Neural cell (in vitro differentiated cells): ENCODE measurements around the gene NRP1. TPM values are rescaled to one million over a fixed set of nuclear protein-coding genes. Genes with fewer than 3 reads are reported as not detected.

Experiments
- H2AFZ ChIP-seq: fragments of 200-600, 300-800 bp; sonication (generic), shearing (Covaris generic); 2 replicates; pipeline ENCODE4 v1.6.0; 2014; ENCODE audit warnings: low read depth, mild to moderate bottlenecking, antibody characterized with exemption, low read length, moderate library complexity
- H3F3A ChIP-seq: fragments of 200-600 bp; shearing (Covaris generic); 2 replicates; pipeline ENCODE4 v1.6.1; 2016; ENCODE audit warnings: mild to moderate bottlenecking, moderate library complexity, mixed read lengths, antibody characterized with exemption, low read length; ENCODE audit not compliant: insufficient read depth, poor library complexity, severe bottlenecking
- H3K27ac ChIP-seq: fragments of 200-600, 300-800 bp; sonication (generic), shearing (Covaris generic); 2 replicates; pipeline ENCODE4 v1.5.1; 2014; ENCODE audit warnings: mild to moderate bottlenecking, low read length, moderate library complexity
- H3K27me3 ChIP-seq: fragments of 300-800, 200-600 bp; sonication (generic), shearing (Covaris generic); 2 replicates; pipeline ENCODE4 v1.6.0; 2014; ENCODE audit warnings: mild to moderate bottlenecking, low read depth, low read length, moderate library complexity; ENCODE audit not compliant: insufficient read depth
- H3K36me3 ChIP-seq: fragments of 300-800, 200-600 bp; sonication (generic), shearing (Covaris generic); 2 replicates; pipeline ENCODE4 v1.5.1; 2014; ENCODE audit warnings: mild to moderate bottlenecking, antibody characterized with exemption, low read length, moderate library complexity; ENCODE audit not compliant: insufficient read depth
- H3K4me2 ChIP-seq: fragments of 300-800, 200-600 bp; sonication (generic), shearing (Covaris generic); 2 replicates; pipeline ENCODE4 v1.6.0; 2014; ENCODE audit warnings: mild to moderate bottlenecking, low read length
- H3K4me3 ChIP-seq: fragments of 300-800, 200-600 bp; sonication (generic), shearing (Covaris generic); 2 replicates; pipeline ENCODE4 v1.5.1; 2014; ENCODE audit warnings: mild to moderate bottlenecking, low read length, moderate library complexity
- H3K79me2 ChIP-seq: fragments of 200-600 bp; shearing (Covaris generic); replicated peaks from 2 replicates; pipeline ENCODE4 v1.6.0; 2014; ENCODE audit warnings: mild to moderate bottlenecking, low read length, moderate library complexity; ENCODE audit not compliant: insufficient read depth
- H3K9ac ChIP-seq: fragments of 300-800, 200-600 bp; sonication (generic), shearing (Covaris generic); 2 replicates; pipeline ENCODE4 v1.6.1; 2016; ENCODE audit warnings: mild to moderate bottlenecking, low read length, mixed read lengths
- H3K9me2 ChIP-seq: fragments of 200-600 bp; shearing (Covaris generic); 2 replicates; pipeline ENCODE4 v1.6.1; 2016; ENCODE audit warnings: mild to moderate bottlenecking, low read length, mixed read lengths; ENCODE audit not compliant: insufficient read depth
- H3K9me3 ChIP-seq: fragments of 200-600, 300-800 bp; sonication (generic), shearing (Covaris generic); 2 replicates; pipeline ENCODE4 v1.6.1; 2016; ENCODE audit warnings: mild to moderate bottlenecking, mixed run types, low read length, moderate library complexity, mixed read lengths
- H4K20me1 ChIP-seq: fragments of 200-600 bp; shearing (Covaris generic); 2 replicates; pipeline ENCODE4 v1.6.1; 2016; ENCODE audit warnings: mild to moderate bottlenecking, mixed run types; ENCODE audit not compliant: insufficient read depth
- CTCF ChIP-seq: fragments of 450-650 bp; IDR thresholded peaks from 2 replicates; pipeline ENCODE4 v1.5.1; 2014; ENCODE audit warnings: antibody characterized with exemption, mild to moderate bottlenecking, moderate library complexity; ENCODE audit not compliant: poor library complexity, severe bottlenecking
- EP300 ChIP-seq: fragments of 450-650 bp; conservative IDR thresholded peaks from 2 replicates; pipeline ENCODE4 v1.6.1; 2014; ENCODE audit warnings: antibody characterized with exemption, mild to moderate bottlenecking, moderate library complexity; ENCODE audit not compliant: poor library complexity, severe bottlenecking
- EZH2 ChIP-seq: fragments of 200-600, 300-800 bp; shearing (Covaris generic), sonication (generic); IDR thresholded peaks from 2 replicates; pipeline ENCODE4 v1.6.1; 2014; ENCODE audit warnings: antibody characterized with exemption, low read length, borderline replicate concordance, mild to moderate bottlenecking; ENCODE audit not compliant: insufficient read depth, poor library complexity, severe bottlenecking
- MXI1 ChIP-seq: fragments of 450-650 bp; conservative IDR thresholded peaks from 2 replicates; pipeline ENCODE4 v1.6.1; 2014; ENCODE audit warnings: antibody characterized with exemption, mild to moderate bottlenecking; ENCODE audit not compliant: poor library complexity, severe bottlenecking
- POLR2AphosphoS5 ChIP-seq: IDR thresholded peaks from 2 replicates; pipeline ENCODE4 v1.6.1; 2012
- RAD21 ChIP-seq: fragments of 450-650 bp; conservative IDR thresholded peaks from 2 replicates; pipeline ENCODE4 v1.6.1; 2014; ENCODE audit warnings: antibody characterized with exemption, mild to moderate bottlenecking, moderate library complexity
- SMC3 ChIP-seq: fragments of 450-650 bp; conservative IDR thresholded peaks from 2 replicates; pipeline ENCODE4 v1.6.1; 2014; ENCODE audit warnings: antibody characterized with exemption, mild to moderate bottlenecking, moderate library complexity; ENCODE audit not compliant: poor library complexity
- TAF1 ChIP-seq: IDR thresholded peaks from 2 replicates; pipeline ENCODE4 v1.6.1; 2012; ENCODE audit warnings: low read depth
- polyA plus RNA-seq: library from polyadenylated mRNA; depleted of rRNA; stranded (reverse); fragments of >200 nt; gene quantifications from 2 replicates; pipeline ENCODE4 v1.2.3, GENCODE V29; 2014
- TF ChIP-seq, protein P1 (sequence below): IDR thresholded peaks from 2 replicates; pipeline ENCODE4 v1.6.1; 2012; ENCODE audit warnings: borderline replicate concordance

NRP1 gene
- polyA plus RNA-seq, 1 donor from 2014 or later: 23.2 TPM

DNA sequence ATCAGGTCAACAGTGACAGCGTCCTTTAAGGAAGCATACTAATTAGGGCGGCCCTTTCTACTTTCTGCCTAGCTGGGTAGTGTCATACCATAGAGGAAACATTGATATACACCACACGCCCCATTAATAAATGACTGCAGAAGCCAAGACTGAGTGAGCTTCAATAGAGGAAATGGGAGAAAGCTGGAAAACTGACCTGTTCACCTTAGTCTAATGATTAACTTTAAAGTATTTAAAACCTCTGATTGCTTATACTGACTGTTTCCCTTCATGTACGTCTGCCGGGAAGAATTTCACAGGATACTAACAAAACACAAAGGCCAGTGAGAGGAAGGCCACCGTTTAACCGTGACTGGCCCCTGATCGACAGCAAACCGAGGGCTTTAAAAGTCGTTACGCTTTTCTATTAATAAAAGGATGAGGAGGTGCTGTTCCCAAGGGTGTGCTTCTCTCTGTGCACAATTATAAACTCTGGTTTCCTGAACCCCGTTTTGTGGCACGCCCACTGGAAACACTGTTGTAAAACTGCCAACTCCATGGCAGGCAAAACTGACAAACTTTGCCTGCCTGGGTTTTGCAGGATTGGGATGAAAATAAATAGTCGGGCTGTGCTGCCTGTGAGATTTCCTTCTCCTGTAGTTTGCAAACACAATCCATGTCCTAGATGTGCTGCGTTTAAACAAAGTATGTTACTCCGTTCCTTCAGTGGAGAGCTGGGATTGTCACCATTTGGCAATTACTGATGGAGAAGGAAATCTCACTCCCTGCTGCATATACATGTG, 137.6 kb downstream of the NRP1 start:
- H3K9ac ChIP-seq: no peak overlapping the region
- H3K9me2 ChIP-seq: no peaks in the 10 kb centered on the region
- no peaks in the 10 kb centered on the region for H3K36me3 ChIP-seq
- no peaks in the 10 kb centered on the region for H3K27me3 ChIP-seq
- no peaks in the 10 kb centered on the region for H4K20me1 ChIP-seq
- no peak overlapping the region for H3K27ac ChIP-seq
- H3K79me2 ChIP-seq: no peaks in the 10 kb centered on the region
- H3K9me3 ChIP-seq: no peaks in the 10 kb centered on the region
- no peak overlapping the region for H3K4me3 ChIP-seq
- no peaks in the 10 kb centered on the region for H3F3A ChIP-seq
- no peak overlapping the region for H2AFZ ChIP-seq
- no peak overlapping the region for H3K4me2 ChIP-seq
- TF ChIP-seq, protein P1, sequence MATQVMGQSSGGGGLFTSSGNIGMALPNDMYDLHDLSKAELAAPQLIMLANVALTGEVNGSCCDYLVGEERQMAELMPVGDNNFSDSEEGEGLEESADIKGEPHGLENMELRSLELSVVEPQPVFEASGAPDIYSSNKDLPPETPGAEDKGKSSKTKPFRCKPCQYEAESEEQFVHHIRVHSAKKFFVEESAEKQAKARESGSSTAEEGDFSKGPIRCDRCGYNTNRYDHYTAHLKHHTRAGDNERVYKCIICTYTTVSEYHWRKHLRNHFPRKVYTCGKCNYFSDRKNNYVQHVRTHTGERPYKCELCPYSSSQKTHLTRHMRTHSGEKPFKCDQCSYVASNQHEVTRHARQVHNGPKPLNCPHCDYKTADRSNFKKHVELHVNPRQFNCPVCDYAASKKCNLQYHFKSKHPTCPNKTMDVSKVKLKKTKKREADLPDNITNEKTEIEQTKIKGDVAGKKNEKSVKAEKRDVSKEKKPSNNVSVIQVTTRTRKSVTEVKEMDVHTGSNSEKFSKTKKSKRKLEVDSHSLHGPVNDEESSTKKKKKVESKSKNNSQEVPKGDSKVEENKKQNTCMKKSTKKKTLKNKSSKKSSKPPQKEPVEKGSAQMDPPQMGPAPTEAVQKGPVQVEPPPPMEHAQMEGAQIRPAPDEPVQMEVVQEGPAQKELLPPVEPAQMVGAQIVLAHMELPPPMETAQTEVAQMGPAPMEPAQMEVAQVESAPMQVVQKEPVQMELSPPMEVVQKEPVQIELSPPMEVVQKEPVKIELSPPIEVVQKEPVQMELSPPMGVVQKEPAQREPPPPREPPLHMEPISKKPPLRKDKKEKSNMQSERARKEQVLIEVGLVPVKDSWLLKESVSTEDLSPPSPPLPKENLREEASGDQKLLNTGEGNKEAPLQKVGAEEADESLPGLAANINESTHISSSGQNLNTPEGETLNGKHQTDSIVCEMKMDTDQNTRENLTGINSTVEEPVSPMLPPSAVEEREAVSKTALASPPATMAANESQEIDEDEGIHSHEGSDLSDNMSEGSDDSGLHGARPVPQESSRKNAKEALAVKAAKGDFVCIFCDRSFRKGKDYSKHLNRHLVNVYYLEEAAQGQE: no peak
- TF ChIP-seq EZH2 (no peak), SMC3 (no peak), EP300 (no peak), RAD21 (no peak), TAF1 (no peak), MXI1 (no peak), CTCF (no peak), POLR2AphosphoS5 (no peak)

DNA sequence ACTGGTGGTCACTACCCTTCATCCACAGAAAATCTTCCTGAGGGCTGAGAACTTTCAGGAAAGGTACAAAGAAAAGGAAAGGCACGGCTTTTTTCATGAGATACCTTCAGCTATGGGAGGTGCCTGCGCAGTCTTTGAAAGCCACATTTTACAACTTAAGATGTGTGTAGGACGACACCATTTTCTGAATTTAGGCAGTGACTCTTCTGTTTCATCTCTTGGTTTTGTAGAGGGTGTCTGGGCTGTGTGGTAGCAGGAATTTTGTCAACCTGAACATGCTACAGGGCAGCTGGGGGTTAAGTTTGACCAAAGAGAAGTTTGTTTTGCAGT, 138.1 kb downstream of the NRP1 start:
- Histone ChIP-seq H3F3A (no peaks in the 10 kb centered on the region), H3K9ac (no peak overlapping the region), H4K20me1 (no peaks in the 10 kb centered on the region), H3K9me2 (no peaks in the 10 kb centered on the region), H3K4me2 (no peak overlapping the region), H3K4me3 (no peak overlapping the region), H3K27ac (no peak overlapping the region), H3K36me3 (no peaks in the 10 kb centered on the region), H2AFZ (no peak overlapping the region), H3K27me3 (no peaks in the 10 kb centered on the region), H3K79me2 (no peaks in the 10 kb centered on the region), H3K9me3 (no peaks in the 10 kb centered on the region)
- TF ChIP-seq RAD21 (no peak), EP300 (no peak)
